Panc1 (cell line): ENCODE measurements around the gene HMCES. TPM values are rescaled to one million over a fixed set of nuclear protein-coding genes. Genes with fewer than 3 reads are reported as not detected.

ENCODE experiments used
- ATAC-seq: fragments of 200-7000 bp; cut with Tn5 transposase; 2 replicates; pipeline ENCODE4 v1.9.1; 2020; ENCODE audit warnings: mild to moderate bottlenecking, moderate library complexity
- BruUV-seq: library from RNA; stranded (reverse); fragments of 400-500 nt; replicated peaks from 2 replicates; lab custom pipeline; 2021; lab: Mats Ljungman, UMichigan
- CTCF ChIA-PET: fragments of 300-600 bp; sonication (Branson Sonifier 250); formaldehyde crosslinking; loops from one replicate; lab custom pipeline; 2022; ENCODE audit warnings: antibody characterized with exemption; lab: Charles Lee
- POLR2A ChIA-PET: fragments of 300-600 bp; sonication (Branson Sonifier 250); formaldehyde crosslinking; loops from one replicate; lab custom pipeline; 2022; ENCODE audit warnings: antibody characterized with exemption; lab: Charles Lee
- DNase-seq: peaks from one replicate; pipeline ENCODE4 v3.0.0-alpha.2; 2010; ENCODE audit warnings: low read depth, low spot score
- H3K27ac ChIP-seq: 2 replicates; pipeline ENCODE4 v1.5.1; 2011; ENCODE audit warnings: mild to moderate bottlenecking, low read length, inconsistent platforms
- H3K27me3 ChIP-seq: fragments of 200-500 bp; sonication (Bioruptor generic); 2 replicates; pipeline ENCODE4 v1.6.0; 2014; ENCODE audit warnings: low read length, inconsistent platforms; ENCODE audit not compliant: control insufficient read depth, insufficient read depth
- H3K36me3 ChIP-seq: fragments of 200-500 bp; sonication (Bioruptor generic); 2 replicates; pipeline ENCODE4 v1.5.1; 2014; ENCODE audit warnings: inconsistent platforms, mild to moderate bottlenecking, low read length, moderate library complexity; ENCODE audit not compliant: control insufficient read depth, insufficient read depth
- H3K4me1 ChIP-seq: 2 replicates; pipeline ENCODE4 v1.5.1; 2011; ENCODE audit warnings: inconsistent platforms, mild to moderate bottlenecking, low read length, moderate library complexity; ENCODE audit not compliant: control insufficient read depth, insufficient read depth
- H3K4me3 ChIP-seq, 2 experiments: 2 replicates each; pipeline ENCODE4 v1.5.1; 2011 to 2012; ENCODE audit warnings: low read depth in 2 of 2, low read length in 2 of 2, mild to moderate bottlenecking in 2 of 2, inconsistent platforms in 1 of 2, moderate library complexity in 1 of 2
- H3K9me3 ChIP-seq: fragments of 200-500 bp; sonication (Bioruptor generic); 2 replicates; pipeline ENCODE4 v1.5.1; 2014; ENCODE audit warnings: low read depth, mild to moderate bottlenecking, inconsistent platforms, low read length, moderate library complexity; ENCODE audit not compliant: control insufficient read depth, insufficient read depth
- POLR2AphosphoS5 ChIP-seq: IDR thresholded peaks from 2 replicates; pipeline ENCODE4 v1.6.1; 2012; ENCODE audit warnings: mild to moderate bottlenecking, low read depth, low read length, moderate library complexity
- SIN3A ChIP-seq: IDR thresholded peaks from 2 replicates; pipeline ENCODE4 v1.6.1; 2012; ENCODE audit warnings: low read depth, mild to moderate bottlenecking, low read length, moderate library complexity, borderline replicate concordance; ENCODE audit not compliant: insufficient read depth
- TCF7L2 ChIP-seq: IDR thresholded peaks from 2 replicates; pipeline ENCODE4 v1.6.1; 2011; ENCODE audit warnings: mild to moderate bottlenecking, low read depth, low read length, inconsistent platforms
- in situ Hi-C: cut with HindIII; loops from 2 replicates; pipeline ENCODE4 v1.10.0; 2016; ENCODE audit warnings: low sequenced_read_pairs, low pct_unique_long_range_greater_than_20kb
- intact Hi-C: fragments of 100-400 bp; cut with micrococcal nuclease; formaldehyde crosslinking; loops from one replicate; pipeline ENCODE4 v1.10.0; 2022; ENCODE audit not compliant: unreplicated experiment
- total RNA-seq: library from RNA; stranded (reverse); gene quantifications from one replicate; pipeline ENCODE4 v1.2.1, GENCODE V29; 2021; ENCODE audit not compliant: unreplicated experiment
- TF ChIP-seq, protein P1 (sequence below), 2 experiments: IDR thresholded peaks; 2 replicates each; pipeline ENCODE4 v1.6.1; 2011 to 2012; ENCODE audit warnings: low read depth in 2 of 2, control low read depth in 1 of 2, low read length in 1 of 2, mild to moderate bottlenecking in 1 of 2, moderate library complexity in 1 of 2; ENCODE audit not compliant: insufficient read depth in 1 of 2
- TF ChIP-seq, protein P2 (sequence below): fragments of 450-650 bp; IDR thresholded peaks from 2 replicates; pipeline ENCODE4 v1.5.1; 2017; ENCODE audit warnings: mild to moderate bottlenecking

The HMCES gene
- total RNA-seq, 1 experiment from 2014 or later = 94.6 TPM

DNA sequence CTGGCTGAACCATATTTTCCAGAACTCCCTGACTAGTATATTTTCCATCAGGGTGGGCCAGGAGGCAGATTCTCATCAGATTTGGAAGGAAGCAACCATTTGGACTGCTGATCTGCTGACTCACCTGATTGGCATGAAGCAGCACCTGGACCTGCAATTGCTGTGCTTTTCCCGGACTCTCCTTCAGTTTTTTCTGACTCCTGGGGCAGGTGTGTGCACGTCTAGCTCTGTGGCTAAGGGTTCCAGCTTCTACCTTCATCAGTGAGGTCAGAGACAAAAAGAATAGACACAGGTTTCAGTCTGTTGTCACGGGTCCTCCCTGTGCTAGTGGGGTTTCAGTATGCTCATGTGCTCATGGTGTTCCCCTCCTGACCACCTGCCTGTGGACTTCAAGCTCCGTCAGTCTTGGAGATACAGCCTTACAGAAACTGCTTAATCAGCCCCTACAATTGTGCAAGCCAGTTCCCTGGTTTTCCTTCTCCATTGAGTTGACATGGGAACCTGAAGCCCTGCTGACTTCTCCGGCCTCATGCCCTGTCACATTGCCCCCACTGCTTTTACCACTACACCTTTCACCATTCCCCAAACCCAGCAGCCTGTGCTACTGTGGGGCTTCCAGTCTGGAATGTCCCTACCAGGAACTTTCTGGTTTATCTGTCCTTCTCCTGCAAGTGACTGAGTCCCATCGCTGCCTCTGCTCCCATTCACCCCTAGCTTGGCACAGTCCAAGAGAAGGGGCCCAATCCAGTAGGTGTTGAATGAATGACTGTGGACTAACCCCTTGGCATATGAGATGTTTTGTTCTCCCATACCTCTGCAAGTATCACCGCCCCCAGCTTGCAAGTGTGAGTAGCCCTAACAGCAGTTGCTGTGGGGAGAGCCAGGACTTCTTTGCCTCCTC, 31.7 kb downstream of the HMCES start:
- Histone ChIP-seq H3K27ac (no peak overlapping the region), H3K27me3 (no peaks in the 10 kb centered on the region), H3K4me1 (peaks cover 9% of the 10 kb centered on the region), H3K9me3 (no peaks in the 10 kb centered on the region), H3K4me3 (no peak overlapping the region), H3K36me3 (no peaks in the 10 kb centered on the region)
- ATAC-seq (no peak), DNase-seq (no peak)
- BruUV-seq = no TSS peak
- ChIA-PET CTCF (interaction anchor here (1.1 kb wide), 1 partner anchor 340 kb away, joined by 4 read pairs; no protein-coding TSS in a partner anchor), POLR2A (interaction anchor here (0.8 kb wide), 1 partner anchor 130 kb away, joined by 3 read pairs; the partner anchor contains the start of genes IFT122 and MBD4)
- TF ChIP-seq, protein P1, sequence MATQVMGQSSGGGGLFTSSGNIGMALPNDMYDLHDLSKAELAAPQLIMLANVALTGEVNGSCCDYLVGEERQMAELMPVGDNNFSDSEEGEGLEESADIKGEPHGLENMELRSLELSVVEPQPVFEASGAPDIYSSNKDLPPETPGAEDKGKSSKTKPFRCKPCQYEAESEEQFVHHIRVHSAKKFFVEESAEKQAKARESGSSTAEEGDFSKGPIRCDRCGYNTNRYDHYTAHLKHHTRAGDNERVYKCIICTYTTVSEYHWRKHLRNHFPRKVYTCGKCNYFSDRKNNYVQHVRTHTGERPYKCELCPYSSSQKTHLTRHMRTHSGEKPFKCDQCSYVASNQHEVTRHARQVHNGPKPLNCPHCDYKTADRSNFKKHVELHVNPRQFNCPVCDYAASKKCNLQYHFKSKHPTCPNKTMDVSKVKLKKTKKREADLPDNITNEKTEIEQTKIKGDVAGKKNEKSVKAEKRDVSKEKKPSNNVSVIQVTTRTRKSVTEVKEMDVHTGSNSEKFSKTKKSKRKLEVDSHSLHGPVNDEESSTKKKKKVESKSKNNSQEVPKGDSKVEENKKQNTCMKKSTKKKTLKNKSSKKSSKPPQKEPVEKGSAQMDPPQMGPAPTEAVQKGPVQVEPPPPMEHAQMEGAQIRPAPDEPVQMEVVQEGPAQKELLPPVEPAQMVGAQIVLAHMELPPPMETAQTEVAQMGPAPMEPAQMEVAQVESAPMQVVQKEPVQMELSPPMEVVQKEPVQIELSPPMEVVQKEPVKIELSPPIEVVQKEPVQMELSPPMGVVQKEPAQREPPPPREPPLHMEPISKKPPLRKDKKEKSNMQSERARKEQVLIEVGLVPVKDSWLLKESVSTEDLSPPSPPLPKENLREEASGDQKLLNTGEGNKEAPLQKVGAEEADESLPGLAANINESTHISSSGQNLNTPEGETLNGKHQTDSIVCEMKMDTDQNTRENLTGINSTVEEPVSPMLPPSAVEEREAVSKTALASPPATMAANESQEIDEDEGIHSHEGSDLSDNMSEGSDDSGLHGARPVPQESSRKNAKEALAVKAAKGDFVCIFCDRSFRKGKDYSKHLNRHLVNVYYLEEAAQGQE (IDR thresholded peaks at IDR 0.05; ENCODE audit: insufficient read depth in 1 of 2, low read depth in 2 of 2, low read length in 1 of 2) = no peak
- TF ChIP-seq SIN3A (no peak), POLR2AphosphoS5 (no peak), TCF7L2 (no peak)
- TF ChIP-seq, protein P2, sequence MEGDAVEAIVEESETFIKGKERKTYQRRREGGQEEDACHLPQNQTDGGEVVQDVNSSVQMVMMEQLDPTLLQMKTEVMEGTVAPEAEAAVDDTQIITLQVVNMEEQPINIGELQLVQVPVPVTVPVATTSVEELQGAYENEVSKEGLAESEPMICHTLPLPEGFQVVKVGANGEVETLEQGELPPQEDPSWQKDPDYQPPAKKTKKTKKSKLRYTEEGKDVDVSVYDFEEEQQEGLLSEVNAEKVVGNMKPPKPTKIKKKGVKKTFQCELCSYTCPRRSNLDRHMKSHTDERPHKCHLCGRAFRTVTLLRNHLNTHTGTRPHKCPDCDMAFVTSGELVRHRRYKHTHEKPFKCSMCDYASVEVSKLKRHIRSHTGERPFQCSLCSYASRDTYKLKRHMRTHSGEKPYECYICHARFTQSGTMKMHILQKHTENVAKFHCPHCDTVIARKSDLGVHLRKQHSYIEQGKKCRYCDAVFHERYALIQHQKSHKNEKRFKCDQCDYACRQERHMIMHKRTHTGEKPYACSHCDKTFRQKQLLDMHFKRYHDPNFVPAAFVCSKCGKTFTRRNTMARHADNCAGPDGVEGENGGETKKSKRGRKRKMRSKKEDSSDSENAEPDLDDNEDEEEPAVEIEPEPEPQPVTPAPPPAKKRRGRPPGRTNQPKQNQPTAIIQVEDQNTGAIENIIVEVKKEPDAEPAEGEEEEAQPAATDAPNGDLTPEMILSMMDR = no peak
- intact Hi-C loops (no loop called here), in situ Hi-C loops (no loop called here)

DNA sequence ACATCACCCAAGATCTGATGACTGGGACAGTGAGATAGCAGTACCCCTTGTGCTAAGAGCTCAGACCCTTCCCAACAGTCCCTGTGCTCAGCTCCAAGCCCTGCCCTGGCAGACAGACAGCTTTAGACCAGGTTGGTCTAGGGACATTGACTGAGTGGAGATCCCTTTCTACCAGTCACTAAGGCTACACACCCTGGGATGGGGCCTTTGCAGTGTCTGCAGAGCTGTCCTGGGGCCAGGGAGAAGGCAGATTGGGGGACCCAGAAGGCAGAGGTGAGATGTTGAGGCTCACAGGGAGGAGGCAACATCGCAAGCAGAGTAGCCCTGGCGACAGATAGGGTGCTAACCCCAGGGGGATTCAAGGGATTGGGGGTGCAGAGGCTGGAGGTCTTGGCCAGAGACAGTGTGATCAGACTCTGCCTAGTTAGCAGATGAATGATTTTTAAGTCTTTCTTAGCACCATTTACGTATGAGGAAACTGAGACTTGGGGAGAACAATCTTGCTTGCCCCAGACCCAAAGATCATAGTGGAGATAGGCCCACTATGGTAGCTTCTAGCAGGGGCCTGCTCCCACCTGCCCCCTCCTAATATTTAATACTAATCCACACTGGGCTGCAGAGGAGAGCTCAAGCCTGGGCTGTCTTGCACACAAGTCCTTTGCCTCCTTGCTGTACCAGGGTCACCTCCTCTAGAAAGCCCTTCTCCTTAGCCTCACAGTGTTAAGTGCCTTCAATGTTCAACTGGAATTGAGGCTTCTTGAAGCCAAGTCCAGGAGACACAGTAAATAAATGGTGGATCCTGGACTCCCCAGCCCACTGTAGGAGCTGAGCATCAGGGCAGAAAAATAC, 32.6 kb downstream of the HMCES start:
- no peak overlapping the region for H3K4me3 ChIP-seq
- no peaks in the 10 kb centered on the region for H3K27me3 ChIP-seq
- POLR2A ChIA-PET = interaction anchor here (0.5 to 0.8 kb wide), 2 partner anchors 125 to 129 kb away, joined by 3 read pairs; partner anchors contain the start of genes IFT122 and MBD4
- intact Hi-C loops = no loop called here
- no TSS peak for BruUV-seq
- DNase-seq (no peak), ATAC-seq (no peak)
- CTCF ChIA-PET = interaction anchor here (0.6 to 1.1 kb wide), 2 partner anchors 88 to 341 kb away, joined by 4 to 10 read pairs; no protein-coding TSS in a partner anchor
- no peaks in the 10 kb centered on the region for H3K9me3 ChIP-seq
- in situ Hi-C loops = no loop called here
- H3K4me1 ChIP-seq = peaks cover 9% of the 10 kb centered on the region
- H3K27ac ChIP-seq = no peak overlapping the region
- no peaks in the 10 kb centered on the region; the same call in 1 of the 2 replicates for H3K36me3 ChIP-seq
- TF ChIP-seq, protein P1 (IDR thresholded peaks at IDR 0.05; ENCODE audit: insufficient read depth in 1 of 2, low read depth in 2 of 2, low read length in 1 of 2) = no peak
- TF ChIP-seq SIN3A (no peak), TCF7L2 (no peak), POLR2AphosphoS5 (no peak)
- TF ChIP-seq, protein P2 = no peak
